Endothelial cell of umbilical vein (primary cell): ENCODE measurements around the gene SDCCAG8. TPM values are rescaled to one million over a fixed set of nuclear protein-coding genes. Genes with fewer than 3 reads are reported as not detected.

ENCODE experiments used
- BruUV-seq: library from RNA; stranded (reverse); fragments of 400-500 nt; replicated peaks from 2 replicates; lab custom pipeline; 2021; lab: Mats Ljungman, UMichigan
- CTCF ChIA-PET: fragments of 300-600, 350-600 bp; sonication (Branson Sonifier 250); formaldehyde crosslinking; loops from one replicate; lab custom pipeline; 2021; ENCODE audit warnings: antibody characterized with exemption, inconsistent platforms; lab: Charles Lee
- POLR2A ChIA-PET: fragments of 300-600, 350-600 bp; sonication (Branson Sonifier 250); formaldehyde crosslinking; loops from one replicate; lab custom pipeline; 2021; ENCODE audit warnings: antibody characterized with exemption, inconsistent platforms; lab: Charles Lee
- DNase-seq: peaks from one replicate; pipeline ENCODE4 v3.0.0-alpha.2; 2011; ENCODE audit warnings: low read depth, low spot score
- FAIRE-seq: peaks from 2 replicates; lab custom pipeline; 2011; peaks lifted over from hg19 to GRCh38; lab: Jason Lieb, UNC
- H2AFZ ChIP-seq: 2 replicates; pipeline ENCODE4 v1.6.0; 2012; ENCODE audit warnings: low read depth, low read length, control low read depth, inconsistent platforms
- H3K27ac ChIP-seq: 2 replicates; pipeline ENCODE4 v1.5.1; 2011; ENCODE audit warnings: low read depth, mild to moderate bottlenecking, control low read depth, low read length, moderate library complexity; ENCODE audit not compliant: insufficient read depth
- H3K27me3 ChIP-seq, 2 experiments: 2 replicates each; pipeline versions ENCODE4 v1.6.0 to v1.6.1; 2011; ENCODE audit warnings: low read length in 2 of 2, mixed read lengths in 1 of 2; ENCODE audit not compliant: control insufficient read depth in 2 of 2, insufficient read depth in 2 of 2
- H3K36me3 ChIP-seq, 2 experiments: 2 replicates in 1 of 2; 3 replicates in 1 of 2; pipeline ENCODE4 v1.5.1; 2011; ENCODE audit warnings: low read length in 2 of 2, mild to moderate bottlenecking in 1 of 2, moderate library complexity in 1 of 2; ENCODE audit not compliant: control insufficient read depth in 2 of 2, insufficient read depth in 2 of 2; ENCODE audit errors: extremely low read depth in 1 of 2
- H3K4me1 ChIP-seq: 3 replicates; pipeline ENCODE4 v1.5.1; 2011; ENCODE audit warnings: mild to moderate bottlenecking, low read length; ENCODE audit not compliant: control insufficient read depth, insufficient read depth; ENCODE audit errors: extremely low read depth
- H3K4me2 ChIP-seq: 2 replicates; pipeline ENCODE4 v1.6.1; 2011; ENCODE audit warnings: low read length, control low read depth, mixed read lengths; ENCODE audit not compliant: insufficient read depth
- H3K4me3 ChIP-seq, 3 experiments: fragments of 200-600 bp in 1 of 3; sonication (generic), shearing (Covaris generic) in 1 of 3; replicated peaks in 1 of 3; 2 replicates each; pipeline ENCODE4 v1.5.1; 2011 to 2016; ENCODE audit warnings: control low read depth in 3 of 3, low read length in 3 of 3, mild to moderate bottlenecking in 2 of 3, inconsistent platforms in 1 of 3, low read depth in 1 of 3, moderate library complexity in 1 of 3; ENCODE audit not compliant: insufficient read depth in 1 of 3
- H3K79me2 ChIP-seq: 2 replicates; pipeline ENCODE4 v1.6.0; 2012; ENCODE audit warnings: low read length, inconsistent platforms; ENCODE audit not compliant: control insufficient read depth, insufficient read depth
- H3K9ac ChIP-seq: replicated peaks from 2 replicates; pipeline ENCODE3; 2011; ENCODE audit warnings: low read length, control low read depth; ENCODE audit not compliant: insufficient read depth; ENCODE audit errors: extremely low read depth
- H3K9me1 ChIP-seq: replicated peaks from 3 replicates; pipeline ENCODE4 v1.6.0; 2011; ENCODE audit warnings: mild to moderate bottlenecking, low read length; ENCODE audit not compliant: control insufficient read depth, insufficient read depth; ENCODE audit errors: extremely low read depth
- H3K9me3 ChIP-seq: replicated peaks from 2 replicates; pipeline ENCODE4 v1.5.1; 2012; ENCODE audit warnings: low read length, inconsistent platforms; ENCODE audit not compliant: control insufficient read depth, insufficient read depth
- H4K20me1 ChIP-seq: replicated peaks from 2 replicates; pipeline ENCODE3; 2011; ENCODE audit warnings: mild to moderate bottlenecking, low read length; ENCODE audit not compliant: control insufficient read depth, insufficient read depth; ENCODE audit errors: extremely low read depth
- CTCF ChIP-seq, 2 donors: IDR thresholded peaks; 1 replicate in 1 of 2; 2 replicates in 1 of 2; pipeline ENCODE4 v1.5.1; 2011; ENCODE audit warnings: low read length in 2 of 2, mild to moderate bottlenecking in 2 of 2, moderate library complexity in 2 of 2, control low read depth in 1 of 2, inconsistent platforms in 1 of 2, low read depth in 1 of 2; ENCODE audit not compliant: insufficient read depth in 1 of 2; ENCODE audit errors: extremely low read depth in 1 of 2
- EZH2 ChIP-seq: IDR thresholded peaks from 2 replicates; pipeline ENCODE4 v1.6.1; 2012; ENCODE audit warnings: borderline replicate concordance, low read depth, mild to moderate bottlenecking, moderate library complexity, low read length, inconsistent platforms; ENCODE audit not compliant: severe bottlenecking
- FOS ChIP-seq: IDR thresholded peaks from 2 replicates; pipeline ENCODE4 v1.6.1; 2011; ENCODE audit warnings: mild to moderate bottlenecking, low read length, moderate library complexity, borderline replicate concordance; ENCODE audit not compliant: insufficient read depth
- GATA2 ChIP-seq: IDR thresholded peaks from 2 replicates; pipeline ENCODE4 v1.7.0; 2011; ENCODE audit warnings: low read depth, mild to moderate bottlenecking, moderate library complexity, mixed read lengths, low read length; ENCODE audit not compliant: insufficient read length, insufficient read depth
- JUN ChIP-seq: IDR thresholded peaks from 2 replicates; pipeline ENCODE4 v1.6.1; 2011; ENCODE audit warnings: borderline replicate concordance, low read depth; ENCODE audit not compliant: insufficient read length, insufficient read depth
- MAX ChIP-seq: IDR thresholded peaks from 2 replicates; pipeline ENCODE4 v1.6.1; 2011; ENCODE audit not compliant: insufficient read depth, insufficient read length
- MYC ChIP-seq: IDR thresholded peaks from one replicate; pipeline ENCODE4 v1.6.1; 2011; ENCODE audit warnings: mild to moderate bottlenecking, low read depth, low read length
- POLR2A ChIP-seq: IDR thresholded peaks from 2 replicates; pipeline ENCODE4 v1.6.1; 2012; ENCODE audit warnings: low read depth, mild to moderate bottlenecking, control low read depth, low read length
- POLR2AphosphoS5 ChIP-seq: IDR thresholded peaks from 2 replicates; pipeline ENCODE4 v1.6.1; 2012; ENCODE audit warnings: low read depth, mild to moderate bottlenecking, control low read depth, low read length, moderate library complexity; ENCODE audit not compliant: insufficient read depth
- dilution Hi-C: fragments of 300-500 bp; cut with MboI; formaldehyde crosslinking; loops from one replicate; pipeline ENCODE4 v1.15.0; 2019; ENCODE audit warnings: low sequenced_read_pairs; ENCODE audit not compliant: extremely low pct_ligation_motif_present
- intact Hi-C: fragments of 100-400 bp; cut with micrococcal nuclease; formaldehyde crosslinking; loops from one replicate; pipeline ENCODE4 v1.10.0; 2022
- polyA plus RNA-seq, 4 experiments: library from polyadenylated mRNA; depleted of rRNA in 3 of 4; stranded (reverse) in 3 of 4; unstranded in 1 of 4; fragments of >200 nt; gene quantifications; 2 replicates each; pipeline versions ENCODE4 v1.2.1 to v1.2.3, GENCODE V29; 2011 to 2012; ENCODE audit warnings: missing spikeins in 1 of 4
- total RNA-seq: library from RNA; stranded (reverse); gene quantifications from 2 replicates; pipeline ENCODE4 v1.2.3, GENCODE V29; 2021

The SDCCAG8 gene
- total and polyA plus RNA-seq, 2 donors (not counting 3 experiments of a cell fraction or from before 2014, with no cell fraction given), result 14.6 to 25.7 TPM

GRCh38 chr1:243487036-243487648, 231.3 kb downstream of the SDCCAG8 start:
- DNase-seq, result no peak
- H3K4me3 ChIP-seq, result no peak overlapping the region
- H3K9me1 ChIP-seq, result no peaks in the 10 kb centered on the region
- H3K79me2 ChIP-seq, result no peaks in the 10 kb centered on the region
- no peak overlapping the region for H3K9ac ChIP-seq
- peaks cover 2% of the 10 kb centered on the region for H3K4me1 ChIP-seq
- no peaks in the 10 kb centered on the region for H4K20me1 ChIP-seq
- H3K9me3 ChIP-seq, result no peaks in the 10 kb centered on the region
- ChIA-PET POLR2A (no interaction called here), CTCF (no interaction called here)
- dilution Hi-C loops, result no loop called here
- no TSS peak for BruUV-seq
- intact Hi-C loops, result no loop called here
- H3K4me2 ChIP-seq, result no peak overlapping the region
- peaks cover 2 to 3% of the 10 kb centered on the region in 2 experiments for H3K36me3 ChIP-seq
- TF ChIP-seq POLR2AphosphoS5 (no peak), MAX (no peak), JUN (no peak), POLR2A (no peak), FOS (no peak), CTCF (IDR thresholded peaks at IDR 0.05; ENCODE audit: extremely low read depth in 1 of 2, insufficient read depth in 1 of 2, low read depth in 1 of 2, low read length in 2 of 2) (no peak), GATA2 (no peak), MYC (no peak), EZH2 (no peak)
- no peak for FAIRE-seq
- H3K27ac ChIP-seq, result no peak overlapping the region
- H3K27me3 ChIP-seq, result no peaks in the 10 kb centered on the region
- no peak overlapping the region for H2AFZ ChIP-seq
